ENCODE measurements around the gene C12orf57.
"Not testable (repeated sequence)": the region's sequence is repeated elsewhere in the genome, so short reads cannot be mapped to it uniquely, and the experiment has no call there.

Gene C12orf57

GRCh38 chr12:6943722-6944380 lies at the start of gene C12orf57, which contains the start of gene RNU7-1:
C12orf57 (plus strand) TSS chr12:6944022; CDS start chr12:6944122, 100 bp downstream.
RNU7-1 (plus strand) TSS chr12:6943816.
- DNase-seq (ENCODE audit: extremely low spot score, insufficient read length, low read depth) = no peak
- FAIRE-seq = no peak

DNA sequence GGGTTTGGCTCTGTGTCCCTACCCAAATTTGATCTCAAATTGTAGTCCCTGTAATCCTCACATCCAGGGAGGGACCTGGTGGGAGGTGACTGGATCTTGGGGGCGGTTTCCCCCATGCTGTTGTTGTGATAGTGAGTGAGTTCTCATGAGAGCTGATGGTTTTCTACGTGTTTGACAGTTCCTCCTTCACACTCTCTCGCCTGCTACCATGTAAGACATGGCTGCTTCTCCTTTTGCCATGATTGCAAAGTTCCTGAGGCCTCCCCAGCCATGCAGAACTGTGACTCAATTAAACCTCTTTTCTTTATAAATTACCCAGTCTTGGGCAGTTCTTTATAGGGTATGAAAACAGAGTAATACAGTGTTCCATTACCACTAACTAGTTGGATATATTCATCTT lies 49.5 kb upstream of the C12orf57 start:
- FAIRE-seq (no peak), DNase-seq (ENCODE audit: extremely low spot score, insufficient read length, low read depth) (no peak)

- FAIRE-seq = no peak
- DNase-seq (ENCODE audit: extremely low spot score, insufficient read length, low read depth) = no peak
Measured at GRCh38 chr12:6896846-6897435, 46.9 kb upstream of the C12orf57 start.

- DNase-seq (ENCODE audit: extremely low spot score, insufficient read length, low read depth) = no peak
- no peak for FAIRE-seq
Measured at GRCh38 chr12:6899427-6899826, 44.4 kb upstream of the C12orf57 start.

- DNase-seq (ENCODE audit: extremely low spot score, insufficient read length, low read depth) = no peak
- peak; percentile 35 for FAIRE-seq
Measured at GRCh38 chr12:6899837-6900519, 43.8 kb upstream of the C12orf57 start.

GRCh38 chr12:6902448-6902847 lies 41.4 kb upstream of the C12orf57 start:
- DNase-seq (ENCODE audit: extremely low spot score, insufficient read length, low read depth) = no peak
- no peak for FAIRE-seq

- DNase-seq (ENCODE audit: extremely low spot score, insufficient read length, low read depth) (no peak), FAIRE-seq (no peak)
Measured at GRCh38 chr12:6903722-6904121, 40.1 kb upstream of the C12orf57 start.

DNA sequence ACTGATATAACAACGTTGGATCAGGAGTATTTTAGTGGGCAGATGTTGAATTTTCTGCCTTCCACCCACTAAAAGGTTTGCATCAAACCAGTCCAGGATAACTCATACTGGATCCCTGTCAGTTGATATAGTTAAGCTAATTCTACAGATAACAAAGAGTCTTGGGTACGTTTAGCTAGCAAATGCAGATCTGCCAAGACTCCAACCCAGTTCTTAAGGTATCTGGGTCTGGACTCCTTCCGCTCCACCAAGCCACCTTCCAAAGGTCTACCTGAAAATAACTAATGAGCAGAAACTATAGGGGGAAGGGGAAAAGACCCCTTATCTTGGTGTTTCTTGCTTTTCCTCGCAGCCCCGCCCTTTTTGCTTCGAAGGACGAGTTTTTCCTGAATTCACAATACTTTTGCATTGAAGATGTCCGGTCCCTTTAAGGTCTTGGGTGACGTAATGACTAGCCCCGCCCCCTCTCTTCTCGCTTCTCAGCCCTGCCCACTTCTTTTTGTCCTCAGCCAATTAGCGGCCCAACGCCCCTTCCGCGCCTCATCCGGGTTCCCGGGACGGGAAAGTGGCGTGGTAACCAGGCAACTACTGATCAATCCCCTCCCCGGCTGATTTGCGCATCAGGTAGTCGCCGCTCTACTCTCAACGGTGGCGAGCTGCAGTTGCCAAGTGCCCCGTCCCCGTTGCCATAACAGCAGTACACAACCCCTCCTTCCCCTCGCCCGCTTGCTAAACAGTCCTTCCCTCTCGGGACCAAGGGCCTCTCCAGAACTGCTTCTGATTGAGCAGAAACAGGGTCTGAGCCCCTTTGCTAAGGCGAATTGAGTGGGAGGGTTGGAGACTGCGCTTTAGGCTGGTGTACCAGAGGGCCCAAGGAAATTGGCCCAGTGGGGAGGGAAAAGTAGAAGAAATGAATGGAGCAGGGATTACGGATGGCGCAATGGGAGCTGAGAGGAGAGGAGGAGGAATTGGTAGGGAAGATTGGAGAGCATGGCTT lies 39.2 kb upstream of the C12orf57 start, which contains the start of gene LRRC23:
TSS of gene LRRC23 (plus strand) at position 543 of the 997 bp plus-strand sequence. CDS start 812 bp downstream, outside the sequence.
- FAIRE-seq (peak; percentile 99), DNase-seq (ENCODE audit: extremely low spot score, insufficient read length, low read depth) (peak; percentile 93)

GRCh38 chr12:6905414-6906040 lies 38.3 kb upstream of the C12orf57 start:
- DNase-seq (ENCODE audit: extremely low spot score, insufficient read length, low read depth) (no peak), FAIRE-seq (no peak)

GRCh38 chr12:6908141-6908540 lies 35.7 kb upstream of the C12orf57 start:
- FAIRE-seq = not testable (repeated sequence)

DNA sequence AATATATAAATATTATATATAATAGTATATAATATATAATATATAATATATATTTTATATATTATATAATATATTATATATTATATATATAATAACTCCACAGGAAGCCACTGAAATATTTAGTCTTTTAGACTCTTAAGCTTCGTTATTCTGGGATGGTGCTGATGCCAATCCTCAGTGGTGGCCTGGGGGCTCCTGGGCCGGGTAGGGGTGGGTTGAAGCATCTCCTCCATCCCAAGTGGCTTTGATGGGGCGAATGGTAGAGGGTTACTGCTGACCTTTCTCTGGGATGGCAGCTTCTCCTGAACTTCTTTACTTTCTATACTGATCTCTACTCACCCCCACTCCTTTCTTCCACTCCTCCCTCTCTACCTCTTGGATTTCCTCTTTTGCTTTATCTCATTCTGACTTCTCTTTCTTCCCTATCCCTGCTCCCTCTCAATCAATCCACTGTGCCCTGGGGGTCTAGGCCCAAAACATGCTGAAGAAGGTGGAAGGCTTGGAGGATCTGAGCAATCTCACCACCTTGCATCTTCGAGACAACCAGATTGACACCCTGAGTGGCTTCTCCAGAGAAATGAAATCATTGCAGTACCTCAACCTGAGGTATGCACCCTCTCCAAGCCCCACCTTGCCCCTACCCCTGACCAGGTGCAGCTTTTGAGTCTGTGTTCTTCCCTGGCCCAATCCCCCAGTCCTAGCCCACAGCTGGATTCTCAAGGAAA lies 34.2 kb upstream of the C12orf57 start:
- no peak for DNase-seq (ENCODE audit: extremely low spot score, insufficient read length, low read depth)
- no peak for FAIRE-seq

More at GRCh38 chr12:6908141-6908540, 35.7 kb upstream of the C12orf57 start:
- not testable (repeated sequence) for DNase-seq (ENCODE audit: extremely low spot score, insufficient read length, low read depth)

DNA sequence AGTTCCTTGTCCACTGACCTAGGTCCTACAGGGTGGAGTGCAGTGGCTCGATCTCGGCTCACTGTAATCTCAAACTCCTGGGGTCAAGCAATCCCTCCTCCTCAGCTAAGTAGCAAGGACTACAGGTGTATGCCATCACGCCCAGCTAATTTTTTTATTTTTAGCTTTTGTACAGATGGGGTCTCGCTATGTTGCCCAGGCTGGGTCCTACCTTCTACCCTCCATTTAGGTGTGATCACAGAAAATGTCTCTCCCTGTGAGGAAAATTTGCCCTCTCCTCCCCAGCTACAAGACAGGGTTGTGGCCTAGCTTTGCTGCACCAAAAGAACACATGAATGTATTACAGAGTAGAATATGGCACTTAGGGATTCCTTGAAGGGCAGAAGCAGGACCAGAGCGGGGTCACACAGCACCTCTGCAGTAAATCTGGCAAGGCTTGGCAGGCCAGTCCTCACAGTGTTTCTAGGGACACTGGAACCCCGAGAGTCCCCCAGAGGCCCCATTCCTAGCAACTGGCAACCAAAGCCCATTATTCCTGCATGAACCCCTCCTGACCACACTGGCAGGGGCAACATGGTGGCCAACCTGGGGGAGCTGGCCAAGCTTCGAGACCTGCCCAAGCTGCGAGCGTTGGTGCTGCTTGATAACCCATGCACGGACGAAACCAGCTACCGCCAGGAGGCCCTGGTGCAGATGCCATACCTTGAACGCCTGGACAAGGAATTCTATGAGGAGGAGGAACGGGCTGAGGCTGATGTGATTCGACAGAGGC lies 31.5 kb upstream of the C12orf57 start:
- no peak for DNase-seq (ENCODE audit: extremely low spot score, insufficient read length, low read depth)
- FAIRE-seq = no peak

DNA sequence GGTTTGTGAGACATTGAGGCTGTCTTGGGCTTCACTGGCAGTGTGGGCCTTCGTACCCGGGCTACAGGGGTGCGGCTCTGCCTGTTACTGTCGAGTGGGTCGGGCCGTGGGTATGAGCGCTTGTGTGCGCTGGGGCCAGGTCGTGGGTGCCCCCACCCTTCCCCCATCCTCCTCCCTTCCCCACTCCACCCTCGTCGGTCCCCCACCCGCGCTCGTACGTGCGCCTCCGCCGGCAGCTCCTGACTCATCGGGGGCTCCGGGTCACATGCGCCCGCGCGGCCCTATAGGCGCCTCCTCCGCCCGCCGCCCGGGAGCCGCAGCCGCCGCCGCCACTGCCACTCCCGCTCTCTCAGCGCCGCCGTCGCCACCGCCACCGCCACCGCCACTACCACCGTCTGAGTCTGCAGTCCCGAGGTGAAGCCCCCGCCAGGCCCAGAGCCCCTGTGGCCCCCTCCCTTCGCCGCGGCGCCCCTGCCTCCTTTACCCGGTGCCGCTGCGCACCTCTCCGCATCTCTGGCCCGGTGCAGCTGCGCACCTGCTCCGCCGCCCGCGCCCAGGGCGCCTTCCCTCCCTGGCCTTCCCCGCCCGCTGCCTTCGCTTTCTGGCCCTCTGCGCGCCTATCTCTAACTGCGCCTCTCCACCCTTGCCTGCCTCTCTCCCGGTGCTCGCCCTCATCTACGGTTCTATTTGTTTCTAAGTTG lies 29.4 kb upstream of the C12orf57 start, which contains the start of gene ENO2:
TSS of gene ENO2 (plus strand) at position 335 of the 701 bp plus-strand sequence. CDS start 1,253 bp downstream, outside the sequence.
- DNase-seq (ENCODE audit: extremely low spot score, insufficient read length, low read depth) (peak; percentile 77), FAIRE-seq (peak; percentile 45)

GRCh38 chr12:6914947-6915788 lies 28.7 kb upstream of the C12orf57 start:
- DNase-seq (ENCODE audit: extremely low spot score, insufficient read length, low read depth) (no peak), FAIRE-seq (peak; percentile 75)

DNA sequence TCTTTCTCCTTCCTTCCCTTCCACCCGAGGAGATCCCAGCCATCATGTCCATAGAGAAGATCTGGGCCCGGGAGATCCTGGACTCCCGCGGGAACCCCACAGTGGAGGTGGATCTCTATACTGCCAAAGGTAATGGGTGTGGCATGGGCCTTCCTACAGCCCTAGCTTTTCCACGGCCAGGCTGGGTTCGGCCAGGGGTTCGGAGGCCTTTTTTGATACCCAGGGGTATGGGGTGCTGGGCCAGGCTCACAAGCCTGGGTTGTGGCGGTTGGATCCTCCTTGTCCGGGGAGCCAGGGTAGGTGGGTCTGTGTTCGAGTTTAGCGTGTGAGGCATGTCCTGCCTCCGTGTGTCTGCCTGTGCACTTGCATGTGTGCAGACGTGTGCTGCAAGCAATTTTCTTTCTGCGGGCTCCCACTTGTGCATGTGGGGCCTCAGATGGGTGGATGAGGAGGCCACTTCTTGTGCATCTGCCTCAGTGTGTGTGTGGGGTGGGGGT lies 28.0 kb upstream of the C12orf57 start:
- FAIRE-seq (no peak), DNase-seq (ENCODE audit: extremely low spot score, insufficient read length, low read depth) (no peak)
